ENCODE results near the gene BRD4.

The BRD4 gene

GRCh38 chr19:15292847-15293582 lies 39.3 kb downstream of the BRD4 start:
- POLR2A ChIA-PET, result no interaction called here
- CTCF ChIA-PET, result interaction anchor here (0.7 to 2.2 kb wide), 3 partner anchors 10 to 40 kb away, joined by 3 to 8 read pairs (median 3); no protein-coding TSS in a partner anchor
- TF ChIP-seq, protein P1, sequence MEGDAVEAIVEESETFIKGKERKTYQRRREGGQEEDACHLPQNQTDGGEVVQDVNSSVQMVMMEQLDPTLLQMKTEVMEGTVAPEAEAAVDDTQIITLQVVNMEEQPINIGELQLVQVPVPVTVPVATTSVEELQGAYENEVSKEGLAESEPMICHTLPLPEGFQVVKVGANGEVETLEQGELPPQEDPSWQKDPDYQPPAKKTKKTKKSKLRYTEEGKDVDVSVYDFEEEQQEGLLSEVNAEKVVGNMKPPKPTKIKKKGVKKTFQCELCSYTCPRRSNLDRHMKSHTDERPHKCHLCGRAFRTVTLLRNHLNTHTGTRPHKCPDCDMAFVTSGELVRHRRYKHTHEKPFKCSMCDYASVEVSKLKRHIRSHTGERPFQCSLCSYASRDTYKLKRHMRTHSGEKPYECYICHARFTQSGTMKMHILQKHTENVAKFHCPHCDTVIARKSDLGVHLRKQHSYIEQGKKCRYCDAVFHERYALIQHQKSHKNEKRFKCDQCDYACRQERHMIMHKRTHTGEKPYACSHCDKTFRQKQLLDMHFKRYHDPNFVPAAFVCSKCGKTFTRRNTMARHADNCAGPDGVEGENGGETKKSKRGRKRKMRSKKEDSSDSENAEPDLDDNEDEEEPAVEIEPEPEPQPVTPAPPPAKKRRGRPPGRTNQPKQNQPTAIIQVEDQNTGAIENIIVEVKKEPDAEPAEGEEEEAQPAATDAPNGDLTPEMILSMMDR (IDR thresholded peaks at IDR 0.05; ENCODE audit: control extremely low read depth, extremely low read depth, low read depth, missing control alignments), result no peak
- no peak for DNase-seq (ENCODE audit: extremely low spot score)

GRCh38 chr19:15292140-15292539 lies 40.2 kb downstream of the BRD4 start:
- DNase-seq (ENCODE audit: extremely low spot score), result no peak
- TF ChIP-seq, protein P1 (IDR thresholded peaks at IDR 0.05; ENCODE audit: control extremely low read depth, extremely low read depth, low read depth, missing control alignments), result no peak
- ChIA-PET CTCF (interaction anchor here (0.8 to 2.2 kb wide), 8 partner anchors 8 to 263 kb away, joined by 3 to 9 read pairs (median 3); no protein-coding TSS in a partner anchor), POLR2A (no interaction called here)

- TF ChIP-seq, protein P1 (IDR thresholded peaks at IDR 0.05; ENCODE audit: control extremely low read depth, extremely low read depth, low read depth, missing control alignments), result no peak
- POLR2A ChIA-PET, result no interaction called here
- DNase-seq (ENCODE audit: extremely low spot score), result no peak
- CTCF ChIA-PET, result interaction anchor here (0.8 to 2.2 kb wide), 7 partner anchors 8 to 264 kb away, joined by 3 to 9 read pairs (median 3); no protein-coding TSS in a partner anchor
These were observed 40.8 kb downstream of the BRD4 start for GRCh38 chr19:15291548-15292021.

- TF ChIP-seq, protein P1 (IDR thresholded peaks at IDR 0.05; ENCODE audit: control extremely low read depth, extremely low read depth, low read depth, missing control alignments), result no peak
- DNase-seq (ENCODE audit: extremely low spot score), result no peak
- POLR2A ChIA-PET, result interaction anchor here (0.5 kb wide), 1 partner anchor 868 kb away, joined by 3 read pairs; no protein-coding TSS in a partner anchor
- CTCF ChIA-PET, result interaction anchor here (1.2 to 2.0 kb wide), 5 partner anchors 9 to 264 kb away, joined by 3 to 9 read pairs (median 3); no protein-coding TSS in a partner anchor
These were observed 41.2 kb downstream of the BRD4 start for GRCh38 chr19:15291089-15291488.

GRCh38 chr19:15290166-15290565 lies 42.2 kb downstream of the BRD4 start:
- ChIA-PET POLR2A (no interaction called here), CTCF (interaction anchor here (0.9 to 2.6 kb wide), 3 partner anchors 10 to 27 kb away, joined by 3 to 6 read pairs (median 4); no protein-coding TSS in a partner anchor)
- TF ChIP-seq, protein P1 (IDR thresholded peaks at IDR 0.05; ENCODE audit: control extremely low read depth, extremely low read depth, low read depth, missing control alignments), result no peak
- no peak for DNase-seq (ENCODE audit: extremely low spot score)

- ChIA-PET POLR2A (interaction anchor here (2.1 kb wide), 1 partner anchor 44 kb away, joined by 8 read pairs; no protein-coding TSS in a partner anchor), CTCF (interaction anchor here (0.9 to 2.6 kb wide), 3 partner anchors 10 to 27 kb away, joined by 3 to 6 read pairs (median 3); no protein-coding TSS in a partner anchor)
- TF ChIP-seq, protein P1 (IDR thresholded peaks at IDR 0.05; ENCODE audit: control extremely low read depth, extremely low read depth, low read depth, missing control alignments), result no peak
- DNase-seq (ENCODE audit: extremely low spot score), result no peak
These were observed 42.7 kb downstream of the BRD4 start for GRCh38 chr19:15289673-15290072.
